ENCODE results near the gene ERC2. TPM values are rescaled to one million over a fixed set of nuclear protein-coding genes. Genes with fewer than 3 reads are reported as not detected.

Gene ERC2
- polyA plus RNA-seq, 2 of the 4 experiments (the other 2 are of a cell fraction): 0.16 TPM; not detected in 1

GRCh38 chr3:56121716-56122115 is 346.6 kb downstream of the ERC2 start:
- ChIA-PET POLR2A (no interaction called here), CTCF (no interaction called here)
- DNase-seq (ENCODE audit: low read depth in 1 of 2, low spot score in 1 of 2) (no peak), ATAC-seq (no peak), FAIRE-seq (no peak)
- Histone ChIP-seq H3K4me3 (no peak overlapping the region), H3K4me1 (peaks cover 25% of the 10 kb centered on the region), H3K4me2 (no peak overlapping the region), H3K27ac (no peak overlapping the region), H3K9me3 (no peaks in the 10 kb centered on the region)
- 62% methylated on average over 2 of the region's 2 CpGs for WGBS (ENCODE audit: missing lambda C conversion rate)
- TF ChIP-seq RNF2 (IDR thresholded peaks at IDR 0.05; ENCODE audit: borderline replicate concordance, low read depth) (no peak), BHLHE40 (IDR thresholded peaks at IDR 0.05; ENCODE audit: low read depth, low read length) (no peak), HOXA7 (CRISPR knock-in tag; IDR thresholded peaks at IDR 0.05) (no peak), HES2 (IDR thresholded peaks at IDR 0.05) (no peak), REST (IDR thresholded peaks at IDR 0.05) (no peak), BCL3 (IDR thresholded peaks at IDR 0.05) (no peak), ELK1 (IDR thresholded peaks at IDR 0.05; ENCODE audit: low read depth, low read length) (no peak), TP53 (CRISPR knock-in tag; IDR thresholded peaks at IDR 0.05) (no peak), TFCP2L1 (CRISPR knock-in tag; IDR thresholded peaks at IDR 0.05) (no peak), NFE2L2 (conservative IDR thresholded peaks at IDR 0.05; ENCODE audit: low read length) (no peak), E2F6 (IDR thresholded peaks at IDR 0.05; ENCODE audit: borderline replicate concordance, low read depth) (no peak)

- FAIRE-seq (no peak), ATAC-seq (no peak), DNase-seq (ENCODE audit: low read depth in 1 of 2, low spot score in 1 of 2) (no peak)
- Histone ChIP-seq H3K9me3 (no peaks in the 10 kb centered on the region; the same call in 2 of the 3 replicates), H3K4me1 (peaks cover 16% of the 10 kb centered on the region), H3K4me3 (no peak overlapping the region), H3K27ac (peak overlapping the region; percentile 40 to 41; a peak in 1 of 6 replicates), H3K4me2 (peak overlapping the region; percentile 54)
- no peak for TF ChIP-seq KDM5A (IDR thresholded peaks at IDR 0.05)
- peak; percentile 74 to 78 for TF ChIP-seq CEBPB (IDR thresholded peaks at IDR 0.05)
- no peak for TF ChIP-seq NFE2L2 (conservative IDR thresholded peaks at IDR 0.05; ENCODE audit: low read length)
- TF ChIP-seq CHD2 (IDR thresholded peaks at IDR 0.05; ENCODE audit: low read length, partially characterized antibody): no peak
- no peak for TF ChIP-seq JUN (IDR thresholded peaks at IDR 0.05)
- TF ChIP-seq BCL3 (IDR thresholded peaks at IDR 0.05): peak; percentile 29; the same call in 1 of the 3 replicates
- peak; percentile 37; the same call in 1 of the 2 replicates for TF ChIP-seq FOSL2 (IDR thresholded peaks at IDR 0.05)
- no peak; the same call in 1 of the 2 replicates for TF ChIP-seq FOSL2 (CRISPR knock-in tag; IDR thresholded peaks at IDR 0.05)
- TF ChIP-seq JUNB (IDR thresholded peaks at IDR 0.05): peak; percentile 25; the same call in 1 of the 2 replicates
- TF ChIP-seq CBX2 (IDR thresholded peaks at IDR 0.05; ENCODE audit: borderline replicate concordance, low read depth): no peak
- no peak for TF ChIP-seq NR3C1 (IDR thresholded peaks at IDR 0.05)
- TF ChIP-seq MAX (IDR thresholded peaks at IDR 0.05): no peak
- no peak for TF ChIP-seq ELK1 (IDR thresholded peaks at IDR 0.05; ENCODE audit: low read depth, low read length)
- WGBS (ENCODE audit: missing lambda C conversion rate): 74% methylated on average over 5 of the region's 5 CpGs
- ChIA-PET POLR2A (no interaction called here), CTCF (interaction anchor here (1.3 kb wide), 1 partner anchor 30 kb away, joined by 3 read pairs; no protein-coding TSS in a partner anchor)
These were observed 348.5 kb downstream of the ERC2 start for GRCh38 chr3:56119575-56120349.
